CD1c-positive myeloid dendritic cell (primary cell): Measurements from ENCODE around the gene CLCN7.

Experiments used
- DNase-seq: peaks from one replicate; pipeline ENCODE4 v3.0.0-alpha.2; 2016; ENCODE audit errors: extremely low spot score

Gene CLCN7

GRCh38 chr16:1430759-1431496, 43.9 kb downstream of the CLCN7 start, which contains the start of gene PERCC1:
Gene PERCC1 (plus strand): TSS chr16:1431078. CDS start chr16:1432594, 1,516 bp downstream.
- DNase-seq = no peak

DNA sequence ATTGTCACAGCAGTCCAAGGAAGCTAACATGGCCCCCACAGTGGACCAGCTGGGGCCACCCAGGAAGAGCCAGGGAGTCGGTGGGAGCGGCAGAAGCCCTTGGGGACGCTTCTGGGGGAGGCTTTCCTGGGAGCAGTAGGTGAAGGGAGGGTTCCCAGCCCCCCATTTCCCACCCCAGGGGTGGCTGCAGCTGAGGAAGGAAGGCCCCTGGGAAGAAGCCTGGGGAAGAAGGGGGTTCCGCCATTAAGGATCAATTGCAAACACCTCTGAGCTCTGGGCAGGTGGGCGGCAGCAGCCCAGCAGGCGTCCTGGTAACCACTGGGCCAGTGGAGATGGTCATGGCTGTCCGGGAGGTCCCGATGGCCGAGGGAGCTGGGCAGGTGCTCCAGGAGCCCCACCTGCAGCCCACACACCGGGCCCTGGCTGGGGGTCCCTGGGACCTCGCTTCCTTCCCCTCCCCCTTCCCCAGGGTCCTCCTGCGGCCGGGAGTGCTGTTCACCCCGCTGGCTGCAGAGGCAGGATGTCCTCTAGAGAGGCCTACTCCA, 44.5 kb downstream of the CLCN7 start:
- DNase-seq = no peak

DNA sequence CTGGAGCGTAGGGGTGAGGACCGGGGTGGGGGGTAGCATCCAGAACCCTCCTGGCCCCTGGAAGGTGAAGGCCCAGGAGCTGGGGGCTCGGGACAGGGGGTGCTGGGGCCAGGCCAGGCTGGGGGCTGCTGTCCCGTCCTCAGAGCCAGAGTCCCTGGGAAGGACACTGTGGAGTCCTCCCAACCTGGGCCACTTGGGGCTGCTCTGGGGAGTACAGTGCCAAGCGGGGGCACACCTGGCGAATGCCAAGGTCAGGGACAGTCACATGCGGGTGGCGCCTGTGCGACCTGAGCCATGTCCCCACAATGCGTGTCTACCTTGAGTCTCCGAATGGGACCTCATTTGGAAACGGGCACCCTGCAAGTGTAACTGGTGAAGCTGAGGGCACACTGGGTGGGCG, 45.2 kb downstream of the CLCN7 start:
- no peak for DNase-seq

DNA sequence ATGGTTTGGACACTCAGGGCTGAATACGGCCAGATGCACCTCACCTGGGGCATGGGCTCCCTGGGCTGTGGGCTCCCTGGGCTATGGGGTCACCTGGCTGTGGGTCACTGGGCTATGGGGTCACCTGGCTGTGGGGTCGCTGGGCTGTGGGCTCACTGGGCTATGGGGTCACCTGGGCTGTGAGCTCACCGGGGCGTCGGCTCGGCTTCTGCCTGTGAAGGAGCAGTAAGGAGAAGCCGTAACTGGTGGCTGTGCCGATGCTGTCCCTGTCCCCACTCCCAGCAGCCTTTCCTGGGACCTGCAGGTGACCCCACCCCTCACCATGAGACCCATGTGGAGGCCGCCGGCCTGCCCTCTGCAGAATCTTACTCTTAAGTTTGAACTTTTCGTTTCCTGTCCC, 45.8 kb downstream of the CLCN7 start:
- DNase-seq = no peak

- peak; percentile 54 for DNase-seq
These were observed 46.3 kb downstream of the CLCN7 start for GRCh38 chr16:1428511-1428910.

DNA sequence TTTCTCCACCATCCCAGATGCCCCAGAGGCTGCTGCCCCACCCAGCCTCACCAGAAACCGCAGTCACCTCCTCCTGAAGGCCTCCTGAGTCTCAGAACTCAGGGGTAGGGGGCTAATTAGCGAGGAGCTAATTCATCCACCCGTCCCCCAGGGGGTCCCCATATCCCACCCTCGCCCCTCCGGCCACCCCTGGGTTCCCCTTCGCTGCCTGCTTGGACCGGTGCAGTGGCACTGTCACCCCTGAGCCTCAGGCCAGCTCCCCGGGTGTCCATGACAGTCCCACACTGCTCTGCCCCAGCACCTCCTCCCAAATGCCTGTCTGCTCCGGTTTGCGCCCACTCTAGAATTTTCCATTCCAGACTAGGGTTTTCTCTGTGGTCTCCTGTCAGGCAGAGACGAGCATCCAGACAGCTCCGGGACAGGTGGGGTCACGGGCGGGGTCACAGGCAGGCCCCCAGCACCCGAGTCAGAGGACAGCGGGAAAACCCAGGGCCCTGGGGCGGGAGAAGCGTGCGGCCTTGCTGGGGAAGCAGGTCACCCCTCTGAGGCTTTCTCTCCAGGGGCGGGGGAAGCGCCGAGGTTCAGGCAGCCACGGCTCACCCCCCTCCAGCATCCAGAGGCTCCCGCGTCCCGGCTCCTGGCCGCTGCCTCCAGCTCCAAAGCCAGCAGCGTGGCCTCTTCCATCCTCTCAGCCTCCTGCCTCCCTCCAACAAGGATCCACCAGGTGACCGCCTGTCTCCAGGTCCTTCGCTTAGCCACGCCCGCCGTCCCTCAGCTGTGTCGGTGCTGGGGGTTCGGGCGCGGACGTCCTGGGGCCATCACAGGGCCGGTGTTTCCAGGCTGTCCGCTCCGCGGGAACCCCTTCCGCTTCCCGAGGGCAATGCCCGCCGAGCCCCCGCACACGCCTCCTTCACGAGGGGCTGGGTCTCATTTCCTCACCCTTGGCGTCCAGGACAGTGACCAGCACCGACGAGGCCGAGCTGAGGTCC, 47.1 kb downstream of the CLCN7 start:
- DNase-seq = no peak

GRCh38 chr16:1426734-1427471, 47.9 kb downstream of the CLCN7 start:
- DNase-seq = no peak

DNA sequence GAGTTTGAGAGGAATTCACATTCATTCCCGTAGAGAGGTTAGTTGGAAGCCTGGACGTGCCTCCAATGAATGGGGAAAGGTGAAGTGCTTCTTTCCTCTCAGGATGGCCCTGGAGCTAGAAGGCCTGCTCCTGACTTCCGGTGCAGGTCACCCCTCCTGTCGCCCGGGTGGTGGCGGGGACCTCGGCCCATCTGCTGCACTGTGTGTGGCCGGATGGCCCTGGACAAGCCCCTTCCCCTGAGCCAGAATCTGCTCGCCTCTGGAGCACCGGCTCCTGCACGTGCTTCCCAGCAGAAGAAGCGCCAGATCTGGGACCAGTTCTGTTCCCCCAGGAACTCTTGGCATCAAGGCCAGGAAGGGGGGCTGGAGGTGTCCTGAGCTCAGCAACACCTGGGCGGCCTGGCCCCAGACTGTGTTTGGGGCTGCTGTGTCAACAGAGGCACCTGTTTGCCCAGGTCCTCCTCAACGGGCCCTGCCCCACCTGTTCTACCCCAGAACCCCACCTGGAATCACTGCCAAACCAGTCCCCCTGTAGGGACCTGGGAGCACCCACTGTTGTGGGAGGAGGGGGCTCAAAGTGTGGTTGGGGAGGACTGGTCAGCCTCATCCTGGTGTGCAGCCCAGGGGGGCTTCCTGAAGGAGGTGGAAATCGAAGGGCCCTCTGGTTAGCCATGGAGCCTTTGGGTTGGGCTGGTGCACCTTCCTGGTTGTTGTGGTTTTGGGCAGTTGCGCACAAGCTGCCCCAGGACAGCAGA, 49.0 kb downstream of the CLCN7 start:
- DNase-seq = no peak

- no peak for DNase-seq
These were observed 50.8 kb downstream of the CLCN7 start for GRCh38 chr16:1424028-1424427.

- no peak for DNase-seq
These were observed 52.8 kb downstream of the CLCN7 start for GRCh38 chr16:1422076-1422475.

GRCh38 chr16:1420111-1420539, 54.7 kb downstream of the CLCN7 start:
- DNase-seq = peak; percentile 3

- no peak for DNase-seq
These were observed 58.3 kb downstream of the CLCN7 start for GRCh38 chr16:1416521-1416941.

- peak; percentile 77 for DNase-seq
These were observed 60.1 kb downstream of the CLCN7 start, which contains the start of gene UNKL for GRCh38 chr16:1414532-1415260. Gene UNKL (minus strand): TSS chr16:1414704. CDS start chr16:1414691, 13 bp downstream.

GRCh38 chr16:1413684-1414531, 60.9 kb downstream of the CLCN7 start:
- peak; percentile 53 for DNase-seq

- no peak for DNase-seq
These were observed 62.0 kb downstream of the CLCN7 start for GRCh38 chr16:1412847-1413246.

DNA sequence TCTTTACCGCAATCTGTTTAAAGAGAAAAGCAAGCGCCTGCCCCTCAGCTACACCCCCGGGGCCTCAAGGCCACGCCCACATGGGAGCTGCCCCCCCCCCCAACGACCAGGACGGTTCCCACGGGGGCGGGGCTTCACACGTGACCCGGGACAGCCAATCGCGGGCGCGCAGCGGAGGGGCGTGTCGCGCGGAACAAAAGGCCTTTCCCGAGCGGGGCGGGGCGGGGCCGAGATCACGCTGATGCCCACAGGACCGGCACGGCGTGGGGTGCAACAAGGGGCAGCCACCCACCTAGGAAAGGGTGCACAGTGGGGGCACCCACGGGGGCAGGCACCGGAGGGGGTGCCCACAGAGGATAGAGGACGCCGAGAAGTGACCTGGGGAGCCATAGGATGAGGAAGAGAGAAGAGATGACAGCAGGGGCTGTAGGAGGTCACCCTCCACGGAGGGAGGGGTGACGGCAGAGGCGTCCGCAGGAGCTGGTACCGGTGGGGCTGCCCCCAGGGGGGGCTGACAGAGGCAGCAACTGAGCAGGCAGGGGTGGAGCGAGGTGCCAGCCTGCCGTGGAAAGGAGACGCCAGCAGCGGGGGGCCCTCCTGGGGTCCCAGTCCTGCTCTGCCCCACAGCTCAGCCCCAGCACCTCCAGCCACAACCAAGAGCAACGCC, 66.5 kb downstream of the CLCN7 start:
- peak; percentile 93 for DNase-seq

DNA sequence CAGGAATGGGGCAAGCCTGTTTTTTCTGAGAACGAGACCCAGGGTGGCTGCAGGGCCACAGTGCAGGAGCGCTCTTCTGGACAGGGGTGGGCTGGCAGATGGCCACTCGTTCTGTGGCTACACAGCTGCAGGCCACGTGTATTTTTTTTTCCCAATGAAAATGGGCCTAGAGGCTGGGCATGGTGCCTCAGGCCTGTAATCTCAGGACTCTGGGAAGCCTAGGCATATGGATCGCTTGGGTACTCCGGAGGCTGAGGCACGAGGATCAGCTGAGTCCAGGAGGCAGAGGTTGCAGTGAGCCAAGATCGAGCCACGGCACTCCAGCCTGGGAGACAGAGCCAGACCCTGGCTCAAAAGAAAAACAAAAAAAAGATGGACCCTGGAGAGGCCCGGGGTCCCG, 67.1 kb downstream of the CLCN7 start:
- DNase-seq = no peak

DNA sequence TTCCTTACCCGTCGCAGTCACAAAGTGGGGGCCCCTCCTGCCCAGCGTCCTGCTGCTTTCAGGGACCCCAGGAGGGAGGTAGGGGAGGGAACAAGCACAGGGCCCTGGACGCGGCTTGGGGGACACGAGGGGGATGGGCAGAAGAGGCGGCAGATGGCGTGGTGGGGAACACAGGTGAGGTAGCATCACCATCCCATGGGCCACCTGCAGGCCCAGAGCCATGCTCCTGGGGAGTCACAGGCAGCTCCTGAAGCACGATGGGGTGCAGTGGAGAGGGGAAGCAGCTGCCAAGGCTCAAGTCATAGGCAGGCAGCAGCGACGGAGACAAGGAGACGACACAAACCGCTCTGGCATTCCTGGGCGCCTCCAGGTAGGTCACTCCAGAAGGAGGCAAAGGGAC, 71.1 kb downstream of the CLCN7 start:
- DNase-seq = no peak

GRCh38 chr16:1403036-1403435, 71.8 kb downstream of the CLCN7 start:
- DNase-seq = no peak
